ENCODE data around the gene RNF13.
"Not testable (repeated sequence)": the region's sequence is repeated elsewhere in the genome, so short reads cannot be mapped to it uniquely, and the experiment has no call there.

The RNF13 gene

GRCh38 chr3:149881879-149882278 is 68.9 kb downstream of the RNF13 start:
- H3K4me3 ChIP-seq (ENCODE audit: low read length): no peak overlapping the region
- no peak for TF ChIP-seq CTCF (conservative IDR thresholded peaks at IDR 0.05; ENCODE audit: low read depth, low read length)
- DNase-seq (ENCODE audit: low read depth): no peak

GRCh38 chr3:149883134-149883533 is 70.1 kb downstream of the RNF13 start:
- H3K4me3 ChIP-seq (ENCODE audit: low read length): no peak overlapping the region
- no peak for TF ChIP-seq CTCF (conservative IDR thresholded peaks at IDR 0.05; ENCODE audit: low read depth, low read length)
- no peak for DNase-seq (ENCODE audit: low read depth)

GRCh38 chr3:149883860-149884259 is 70.8 kb downstream of the RNF13 start:
- not testable (repeated sequence) for H3K4me3 ChIP-seq (ENCODE audit: low read length); DNase-seq (ENCODE audit: low read depth)

GRCh38 chr3:149884848-149885247 is 71.8 kb downstream of the RNF13 start:
- H3K4me3 ChIP-seq (ENCODE audit: low read length); DNase-seq (ENCODE audit: low read depth): not testable (repeated sequence)

GRCh38 chr3:149886957-149887356 is 73.9 kb downstream of the RNF13 start:
- no peak for TF ChIP-seq CTCF (conservative IDR thresholded peaks at IDR 0.05; ENCODE audit: low read depth, low read length)
- no peak for DNase-seq (ENCODE audit: low read depth)

DNA sequence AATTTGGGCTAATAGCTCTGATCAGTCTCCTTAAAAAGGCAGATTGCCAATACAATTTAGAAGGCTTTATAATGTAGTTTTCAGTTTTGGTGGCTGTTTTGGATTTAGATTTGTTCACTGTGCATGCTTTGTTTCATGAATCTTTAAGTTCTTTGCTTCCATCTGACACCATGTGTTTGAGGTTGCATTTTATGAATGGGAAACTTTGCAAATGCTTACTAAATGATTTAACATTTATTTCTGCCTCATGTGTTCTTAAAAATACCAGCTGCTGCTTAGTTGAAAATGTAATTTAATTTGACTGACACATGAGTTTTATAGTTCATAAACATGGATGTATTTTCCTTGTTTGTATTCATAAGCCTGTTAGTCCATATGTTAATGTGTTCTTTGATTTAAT is 78.6 kb downstream of the RNF13 start:
- no peak for TF ChIP-seq CTCF (conservative IDR thresholded peaks at IDR 0.05; ENCODE audit: low read depth, low read length)
- DNase-seq (ENCODE audit: low read depth): no peak

More at GRCh38 chr3:149886957-149887356, 73.9 kb downstream of the RNF13 start:
- H3K4me3 ChIP-seq (ENCODE audit: low read length): no peak overlapping the region

GRCh38 chr3:149892371-149892770 is 79.4 kb downstream of the RNF13 start:
- no peak for TF ChIP-seq CTCF (conservative IDR thresholded peaks at IDR 0.05; ENCODE audit: low read depth, low read length)
- H3K4me3 ChIP-seq (ENCODE audit: low read length): no peak overlapping the region

More for the DNA sequence above, 78.6 kb downstream of the RNF13 start:
- H3K4me3 ChIP-seq (ENCODE audit: low read length): no peak overlapping the region

GRCh38 chr3:149894205-149894604 is 81.2 kb downstream of the RNF13 start:
- no peak for DNase-seq (ENCODE audit: low read depth)
- TF ChIP-seq CTCF (conservative IDR thresholded peaks at IDR 0.05; ENCODE audit: low read depth, low read length): no peak
- no peak overlapping the region for H3K4me3 ChIP-seq (ENCODE audit: low read length)

More at GRCh38 chr3:149892371-149892770, 79.4 kb downstream of the RNF13 start:
- DNase-seq (ENCODE audit: low read depth): no peak
